ENCODE measurements around the gene DAP3. TPM values are rescaled to one million over a fixed set of nuclear protein-coding genes. Genes with fewer than 3 reads are reported as not detected.
A peak's percentile ranks its signal among the peaks of the same experiment; 100 is the strongest.

The DAP3 gene
- total RNA-seq, 2 donors from 2014 or later, result 139 to 151 TPM

DNA sequence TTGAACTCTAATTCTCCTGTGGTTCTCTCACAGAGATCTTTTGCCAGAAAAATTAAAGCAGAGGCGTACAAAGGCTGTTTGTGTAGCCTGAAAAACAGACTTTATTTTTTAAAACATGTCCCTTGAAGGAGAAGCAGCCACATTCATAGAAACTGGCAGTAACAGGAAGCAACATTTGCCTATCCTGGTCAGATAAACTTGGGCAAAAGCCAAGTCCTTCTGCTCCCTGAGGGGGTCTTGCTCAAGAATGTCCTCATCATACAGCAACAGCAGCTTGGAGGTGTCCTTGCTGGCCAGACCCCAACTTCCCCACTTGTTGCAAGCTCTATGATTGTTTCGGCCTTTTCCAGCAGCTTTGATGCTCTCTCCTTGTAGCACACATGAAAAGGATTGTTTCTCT, 42.6 kb upstream of the DAP3 start:
- Histone ChIP-seq H3K27ac (no peak overlapping the region), H3K27me3 (replicated peaks; ENCODE audit: insufficient read depth) (no peaks in the 10 kb centered on the region), H3K9me3 (no peaks in the 10 kb centered on the region), H3K4me1 (replicated peaks) (no peaks in the 10 kb centered on the region), H3K4me3 (no peak overlapping the region), H3K36me3 (no peaks in the 10 kb centered on the region)
- TF ChIP-seq, protein P1, sequence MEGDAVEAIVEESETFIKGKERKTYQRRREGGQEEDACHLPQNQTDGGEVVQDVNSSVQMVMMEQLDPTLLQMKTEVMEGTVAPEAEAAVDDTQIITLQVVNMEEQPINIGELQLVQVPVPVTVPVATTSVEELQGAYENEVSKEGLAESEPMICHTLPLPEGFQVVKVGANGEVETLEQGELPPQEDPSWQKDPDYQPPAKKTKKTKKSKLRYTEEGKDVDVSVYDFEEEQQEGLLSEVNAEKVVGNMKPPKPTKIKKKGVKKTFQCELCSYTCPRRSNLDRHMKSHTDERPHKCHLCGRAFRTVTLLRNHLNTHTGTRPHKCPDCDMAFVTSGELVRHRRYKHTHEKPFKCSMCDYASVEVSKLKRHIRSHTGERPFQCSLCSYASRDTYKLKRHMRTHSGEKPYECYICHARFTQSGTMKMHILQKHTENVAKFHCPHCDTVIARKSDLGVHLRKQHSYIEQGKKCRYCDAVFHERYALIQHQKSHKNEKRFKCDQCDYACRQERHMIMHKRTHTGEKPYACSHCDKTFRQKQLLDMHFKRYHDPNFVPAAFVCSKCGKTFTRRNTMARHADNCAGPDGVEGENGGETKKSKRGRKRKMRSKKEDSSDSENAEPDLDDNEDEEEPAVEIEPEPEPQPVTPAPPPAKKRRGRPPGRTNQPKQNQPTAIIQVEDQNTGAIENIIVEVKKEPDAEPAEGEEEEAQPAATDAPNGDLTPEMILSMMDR (IDR thresholded peaks at IDR 0.05), result no peak
- TF ChIP-seq POLR2A (IDR thresholded peaks at IDR 0.05) (no peak), POLR2AphosphoS5 (IDR thresholded peaks at IDR 0.05) (no peak)
- DNase-seq (ENCODE audit: low spot score), result no peak
- 71% methylated on average over 2 of the region's 2 CpGs for WGBS
- intact Hi-C loops (cut with DNase I), result no loop called here

DNA sequence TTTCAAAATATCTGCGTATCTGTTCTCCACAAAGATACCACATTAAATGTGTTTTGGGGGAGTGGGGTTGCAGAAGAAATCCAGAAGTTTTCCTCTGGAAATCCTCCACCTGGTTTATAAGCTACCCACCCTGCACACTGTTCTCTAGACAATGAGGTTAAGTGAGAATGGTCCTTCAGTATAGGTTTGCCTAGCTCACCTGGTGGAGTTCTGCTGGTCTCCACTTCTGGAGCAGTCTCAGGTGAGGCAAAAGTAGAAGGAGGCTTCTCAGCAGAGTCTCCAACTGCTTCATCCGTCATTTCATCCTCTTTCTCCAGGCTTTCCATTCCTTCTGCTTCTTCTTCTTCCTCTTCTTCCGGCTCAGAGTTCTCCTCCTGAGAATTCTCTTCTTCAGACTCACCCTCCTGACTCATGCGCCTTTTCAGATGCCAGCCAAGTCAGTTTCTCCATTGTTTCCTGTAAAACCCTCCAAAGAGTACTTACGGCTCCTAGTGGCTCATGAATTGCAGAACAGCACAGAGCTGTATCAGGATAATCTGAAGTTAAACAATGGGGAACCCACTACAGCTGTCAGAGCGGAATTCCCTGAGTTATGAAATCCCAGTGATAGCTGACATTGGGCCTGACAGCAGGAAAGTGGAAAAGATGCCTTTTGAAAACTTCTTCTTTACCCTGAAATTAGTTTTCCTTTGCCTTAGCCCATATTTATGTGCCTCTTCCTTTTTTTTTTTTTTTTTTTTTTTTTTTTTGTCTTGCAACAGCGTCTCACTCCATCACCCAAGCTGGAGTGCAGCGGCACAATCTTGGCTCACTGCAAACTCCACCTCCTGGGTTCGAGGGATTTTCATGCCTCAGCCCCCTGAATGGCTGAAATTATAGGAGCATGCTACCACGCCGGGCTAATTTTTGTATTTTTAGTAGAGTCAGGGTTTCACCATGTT, 40.4 kb upstream of the DAP3 start:
- H3K9me3 ChIP-seq, result no peaks in the 10 kb centered on the region
- no peak overlapping the region for H3K4me3 ChIP-seq
- no peak overlapping the region for H3K27ac ChIP-seq
- no peaks in the 10 kb centered on the region for H3K4me1 ChIP-seq (replicated peaks)
- 41% methylated on average over 11 of the region's 11 CpGs for WGBS
- peak; percentile 56 for DNase-seq (ENCODE audit: low spot score)
- H3K36me3 ChIP-seq, result no peaks in the 10 kb centered on the region
- no peaks in the 10 kb centered on the region for H3K27me3 ChIP-seq (replicated peaks; ENCODE audit: insufficient read depth)
- TF ChIP-seq POLR2AphosphoS5 (IDR thresholded peaks at IDR 0.05), result peak; percentile 86
- no peak for TF ChIP-seq POLR2A (IDR thresholded peaks at IDR 0.05)
- TF ChIP-seq, protein P1 (IDR thresholded peaks at IDR 0.05), result peak in 2 of 4 experiments; percentile 39 to 59
- intact Hi-C loops (cut with DNase I), result no loop called here

DNA sequence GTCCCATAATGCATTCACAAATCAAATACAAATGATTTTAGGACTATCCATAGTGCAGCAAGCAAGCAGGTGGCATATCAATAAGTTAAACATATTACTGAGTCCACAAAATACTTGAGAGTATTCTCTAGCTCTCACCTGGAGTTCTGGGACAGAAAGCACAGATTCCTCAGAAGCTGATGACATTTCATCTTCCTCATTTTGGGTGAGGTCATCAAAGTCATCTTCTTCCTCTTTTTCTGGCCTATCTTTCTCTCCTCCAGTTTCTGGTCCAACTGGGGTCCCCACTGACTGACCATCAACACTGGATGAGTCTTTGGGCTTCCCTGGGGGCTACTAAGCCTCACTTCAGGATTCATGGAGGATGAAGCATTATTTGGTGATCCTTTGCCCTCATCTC, 39.2 kb upstream of the DAP3 start:
- intact Hi-C loops (cut with DNase I), result no loop called here
- TF ChIP-seq POLR2A (IDR thresholded peaks at IDR 0.05), result no peak
- TF ChIP-seq, protein P1 (IDR thresholded peaks at IDR 0.05), result no peak
- TF ChIP-seq POLR2AphosphoS5 (IDR thresholded peaks at IDR 0.05), result no peak
- no peak for DNase-seq (ENCODE audit: low spot score)
- no peak overlapping the region for H3K27ac ChIP-seq
- no peaks in the 10 kb centered on the region for H3K36me3 ChIP-seq
- no peaks in the 10 kb centered on the region for H3K4me1 ChIP-seq (replicated peaks)
- H3K27me3 ChIP-seq (replicated peaks; ENCODE audit: insufficient read depth), result no peaks in the 10 kb centered on the region
- no peak overlapping the region for H3K4me3 ChIP-seq
- no peaks in the 10 kb centered on the region for H3K9me3 ChIP-seq

DNA sequence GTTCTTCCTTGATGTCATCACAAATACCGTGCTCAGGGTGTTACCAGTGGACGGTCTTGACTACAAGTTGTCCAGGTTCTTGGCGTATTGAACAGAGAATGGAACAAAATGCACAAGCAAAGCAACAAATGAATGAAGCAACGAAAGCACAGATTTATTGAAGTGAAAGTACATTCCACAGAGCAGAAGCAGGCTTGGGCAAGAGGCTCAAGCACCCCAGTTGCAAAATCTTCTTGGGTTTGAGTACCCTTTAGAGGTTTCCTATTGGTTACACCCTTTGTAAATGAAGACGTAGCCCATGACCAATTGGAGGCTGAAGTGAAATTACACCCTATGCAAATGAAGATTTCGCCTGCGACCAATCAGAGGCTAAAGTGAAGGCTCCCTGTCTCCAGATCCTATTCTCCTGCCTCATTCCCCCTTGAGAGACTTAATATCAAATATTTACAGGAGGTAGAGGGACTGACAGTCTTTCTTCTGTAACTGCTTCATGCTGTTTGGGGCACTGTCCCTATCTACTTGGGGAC, 38.6 kb upstream of the DAP3 start:
- no peaks in the 10 kb centered on the region for H3K9me3 ChIP-seq
- H3K27ac ChIP-seq, result no peak overlapping the region
- no peaks in the 10 kb centered on the region for H3K4me1 ChIP-seq (replicated peaks)
- H3K27me3 ChIP-seq (replicated peaks; ENCODE audit: insufficient read depth), result no peaks in the 10 kb centered on the region
- H3K4me3 ChIP-seq, result no peak overlapping the region
- TF ChIP-seq, protein P1 (IDR thresholded peaks at IDR 0.05), result no peak
- TF ChIP-seq POLR2AphosphoS5 (IDR thresholded peaks at IDR 0.05), result no peak
- TF ChIP-seq POLR2A (IDR thresholded peaks at IDR 0.05), result no peak
- H3K36me3 ChIP-seq, result no peaks in the 10 kb centered on the region
- no peak for DNase-seq (ENCODE audit: low spot score)
- intact Hi-C loops (cut with DNase I), result no loop called here
- WGBS, result 90% methylated on average over 7 of the region's 7 CpGs

Data from prostate gland (tissue), 2 donors.